Activated CD4-positive, alpha-beta T cell treated with anti-CD3 and anti-CD28 coated beads for 4 hours (primary cell): ENCODE results near the gene TP53RK.

ENCODE experiments used
- DNase-seq, 2 donors: peaks; one replicate each; pipeline ENCODE4 v3.0.0-alpha.2; 2020

The TP53RK gene

GRCh38 chr20:46689082-46689753, at the start of gene TP53RK:
Gene TP53RK (minus strand): TSS chr20:46689444. CDS start chr20:46689414, 30 bp downstream.
- peak; percentile 90 to 93 for DNase-seq

- no peak for DNase-seq
Measured at GRCh38 chr20:46735436-46735835, 46.2 kb upstream of the TP53RK start.

GRCh38 chr20:46731770-46732169, 42.5 kb upstream of the TP53RK start:
- DNase-seq: no peak

- DNase-seq: no peak
Measured at GRCh38 chr20:46725186-46726165, 36.2 kb upstream of the TP53RK start.

GRCh38 chr20:46724343-46724959, 35.2 kb upstream of the TP53RK start:
- no peak for DNase-seq

- no peak for DNase-seq
Measured at GRCh38 chr20:46723039-46723438, 33.8 kb upstream of the TP53RK start.

GRCh38 chr20:46722450-46722849, 33.2 kb upstream of the TP53RK start:
- no peak for DNase-seq

GRCh38 chr20:46721476-46721875, 32.2 kb upstream of the TP53RK start:
- no peak for DNase-seq

- no peak for DNase-seq
Measured at GRCh38 chr20:46720776-46721425, 31.7 kb upstream of the TP53RK start.

GRCh38 chr20:46720019-46720418, 30.8 kb upstream of the TP53RK start:
- DNase-seq: no peak

GRCh38 chr20:46717818-46718541, 28.7 kb upstream of the TP53RK start:
- DNase-seq: no peak

GRCh38 chr20:46715292-46715756, 26.1 kb upstream of the TP53RK start:
- DNase-seq: no peak

- DNase-seq: no peak
Measured at GRCh38 chr20:46713957-46714834, 25.0 kb upstream of the TP53RK start.

GRCh38 chr20:46712056-46712636, 22.9 kb upstream of the TP53RK start:
- DNase-seq: no peak

GRCh38 chr20:46710153-46710913, 21.1 kb upstream of the TP53RK start:
- no peak for DNase-seq

GRCh38 chr20:46709459-46710152, 20.4 kb upstream of the TP53RK start, which contains the start of gene SLC2A10:
Gene SLC2A10 (plus strand): TSS chr20:46709649. CDS start chr20:46709737, 88 bp downstream.
- no peak for DNase-seq

- no peak for DNase-seq
Measured at GRCh38 chr20:46709055-46709458, 19.8 kb upstream of the TP53RK start.

- DNase-seq: no peak
Measured at GRCh38 chr20:46708172-46708860, 19.1 kb upstream of the TP53RK start.
